H7 (cell line): ENCODE results near the gene AGAP1. TPM values are rescaled to one million over a fixed set of nuclear protein-coding genes. Genes with fewer than 3 reads are reported as not detected.

Experiments
- DNase-seq: peaks from one replicate; pipeline ENCODE4 v3.0.0; 2012
- H3K27me3 ChIP-seq: 2 replicates; pipeline ENCODE4 v1.6.0; 2011; ENCODE audit warnings: mild to moderate bottlenecking, low read length; ENCODE audit not compliant: control insufficient read depth, insufficient read depth
- H3K36me3 ChIP-seq: replicated peaks from 2 replicates; pipeline ENCODE4 v1.5.1; 2011; ENCODE audit warnings: low read length; ENCODE audit not compliant: control insufficient read depth, insufficient read depth
- H3K4me3 ChIP-seq: 2 replicates; pipeline ENCODE4 v1.5.1; 2011; ENCODE audit warnings: low read depth, mild to moderate bottlenecking, control low read depth, low read length, moderate library complexity; ENCODE audit not compliant: insufficient read depth
- total RNA-seq: library from RNA; depleted of rRNA; stranded (reverse); fragments of >200 nt; shearing (Covaris generic); gene quantifications from 2 replicates; pipeline ENCODE4 v1.2.3, GENCODE V29; 2014

AGAP1 gene
- total RNA-seq, 1 experiment from 2014 or later, result 12.6 TPM

- Histone ChIP-seq H3K27me3 (peaks cover 6% of the 10 kb centered on the region; the same call in 1 of the 2 replicates), H3K36me3 (no peaks in the 10 kb centered on the region), H3K4me3 (no peak overlapping the region)
- peak; percentile 74 for DNase-seq
Observed at GRCh38 chr2:235498541-235498940, 4.7 kb downstream of the AGAP1 start.

GRCh38 chr2:235498946-235499812, 5.3 kb downstream of the AGAP1 start:
- no peaks in the 10 kb centered on the region for H3K36me3 ChIP-seq
- no peak for DNase-seq
- H3K4me3 ChIP-seq, result no peak overlapping the region
- peaks cover 6% of the 10 kb centered on the region; the same call in 1 of the 2 replicates for H3K27me3 ChIP-seq

- Histone ChIP-seq H3K4me3 (no peak overlapping the region), H3K27me3 (peaks cover 3% of the 10 kb centered on the region; the same call in 1 of the 2 replicates), H3K36me3 (no peaks in the 10 kb centered on the region)
- no peak for DNase-seq
Observed at GRCh38 chr2:235500110-235500760, 6.4 kb downstream of the AGAP1 start.

GRCh38 chr2:235500761-235501672, 7.2 kb downstream of the AGAP1 start:
- Histone ChIP-seq H3K4me3 (no peak overlapping the region), H3K36me3 (no peaks in the 10 kb centered on the region), H3K27me3 (no peaks in the 10 kb centered on the region)
- no peak for DNase-seq

GRCh38 chr2:235501673-235502031, 7.8 kb downstream of the AGAP1 start:
- H3K36me3 ChIP-seq, result no peaks in the 10 kb centered on the region
- DNase-seq, result no peak
- no peak overlapping the region for H3K4me3 ChIP-seq
- no peaks in the 10 kb centered on the region for H3K27me3 ChIP-seq

GRCh38 chr2:235502336-235502735, 8.5 kb downstream of the AGAP1 start:
- H3K27me3 ChIP-seq, result no peaks in the 10 kb centered on the region
- no peak for DNase-seq
- no peaks in the 10 kb centered on the region for H3K36me3 ChIP-seq
- H3K4me3 ChIP-seq, result no peak overlapping the region

GRCh38 chr2:235504441-235505180, 10.8 kb downstream of the AGAP1 start:
- Histone ChIP-seq H3K36me3 (no peaks in the 10 kb centered on the region), H3K4me3 (no peak overlapping the region), H3K27me3 (no peaks in the 10 kb centered on the region)
- peak; percentile 64 for DNase-seq

GRCh38 chr2:235505181-235505741, 11.4 kb downstream of the AGAP1 start:
- Histone ChIP-seq H3K4me3 (no peak overlapping the region), H3K36me3 (no peaks in the 10 kb centered on the region), H3K27me3 (no peaks in the 10 kb centered on the region)
- peak; percentile 76 for DNase-seq

- Histone ChIP-seq H3K27me3 (no peaks in the 10 kb centered on the region), H3K36me3 (no peaks in the 10 kb centered on the region), H3K4me3 (no peak overlapping the region)
- DNase-seq, result no peak
Observed at GRCh38 chr2:235506291-235506996, 12.6 kb downstream of the AGAP1 start.

- Histone ChIP-seq H3K36me3 (no peaks in the 10 kb centered on the region), H3K4me3 (no peak overlapping the region), H3K27me3 (no peaks in the 10 kb centered on the region)
- no peak for DNase-seq
Observed at GRCh38 chr2:235506997-235507615, 13.3 kb downstream of the AGAP1 start.

- H3K36me3 ChIP-seq, result no peaks in the 10 kb centered on the region
- H3K4me3 ChIP-seq, result no peak overlapping the region
- DNase-seq, result no peak
- no peaks in the 10 kb centered on the region for H3K27me3 ChIP-seq
Observed at GRCh38 chr2:235507928-235508327, 14.1 kb downstream of the AGAP1 start.

GRCh38 chr2:235508371-235509160, 14.7 kb downstream of the AGAP1 start:
- no peak for DNase-seq
- Histone ChIP-seq H3K27me3 (no peaks in the 10 kb centered on the region), H3K36me3 (no peaks in the 10 kb centered on the region), H3K4me3 (no peak overlapping the region)
